HG03442 (cell line): ENCODE data around the gene TRERF1.

Source experiments
- ATAC-seq: cut with Tn5 transposase; IDR thresholded peaks from one replicate; pipeline ENCODE4 v1.9.1; 2021; ENCODE audit warnings: mild to moderate bottlenecking, moderate library complexity; ENCODE audit not compliant: unreplicated experiment

Gene TRERF1

DNA sequence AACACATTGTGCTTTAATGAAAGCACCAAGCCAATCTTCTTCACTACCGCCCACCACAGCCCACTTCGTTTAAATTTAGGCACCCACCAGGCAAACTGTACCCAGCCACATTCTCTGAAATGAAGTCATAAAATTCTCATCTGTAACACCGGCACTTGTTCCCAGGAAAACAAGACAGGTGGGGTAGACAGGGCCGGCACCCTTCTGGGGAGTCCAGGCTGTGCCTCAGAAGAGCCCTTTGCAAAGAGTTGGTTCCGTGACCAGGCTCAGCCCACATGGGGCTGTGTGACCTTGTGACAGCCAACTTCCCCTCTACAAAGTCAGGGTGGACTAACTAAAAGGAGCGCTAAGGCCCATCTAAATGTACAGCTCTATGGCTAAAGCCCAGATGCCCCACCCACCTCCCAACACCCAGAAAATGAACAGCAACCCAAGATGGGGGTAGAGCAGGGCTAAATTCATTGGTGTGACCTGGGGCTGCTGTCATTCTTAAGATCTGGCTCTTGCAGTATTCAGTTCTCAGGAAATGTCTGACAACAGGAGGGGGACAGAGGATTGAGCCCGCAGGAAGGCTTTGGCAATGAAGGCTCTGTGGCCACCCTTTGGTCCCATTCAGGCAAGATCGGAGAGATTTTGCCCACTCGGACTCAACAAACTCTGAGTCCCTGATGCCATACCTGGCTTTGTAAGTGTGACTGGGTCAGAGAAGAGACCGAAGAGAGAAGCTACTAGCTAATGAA, 56.7 kb downstream of the TRERF1 start:
- ATAC-seq: no peak

DNA sequence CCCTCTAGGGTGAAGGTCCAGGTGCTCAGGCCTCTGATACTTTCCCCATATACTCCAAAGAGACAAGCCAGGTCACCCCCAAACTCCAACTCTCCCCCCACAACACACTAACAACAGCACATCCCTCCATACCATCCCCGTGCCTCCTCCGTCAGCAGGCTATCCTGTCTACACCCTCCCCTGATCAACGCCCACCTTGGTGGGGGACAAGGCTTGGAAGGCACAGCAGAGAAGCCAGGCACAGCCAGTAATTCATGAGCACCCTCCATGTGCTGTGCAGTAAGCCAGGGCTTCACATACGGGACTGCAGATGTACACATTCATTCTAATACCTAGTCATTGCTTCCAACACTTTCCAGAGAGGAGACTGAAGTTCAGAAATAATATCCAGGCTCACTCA, 57.6 kb downstream of the TRERF1 start:
- no peak for ATAC-seq

DNA sequence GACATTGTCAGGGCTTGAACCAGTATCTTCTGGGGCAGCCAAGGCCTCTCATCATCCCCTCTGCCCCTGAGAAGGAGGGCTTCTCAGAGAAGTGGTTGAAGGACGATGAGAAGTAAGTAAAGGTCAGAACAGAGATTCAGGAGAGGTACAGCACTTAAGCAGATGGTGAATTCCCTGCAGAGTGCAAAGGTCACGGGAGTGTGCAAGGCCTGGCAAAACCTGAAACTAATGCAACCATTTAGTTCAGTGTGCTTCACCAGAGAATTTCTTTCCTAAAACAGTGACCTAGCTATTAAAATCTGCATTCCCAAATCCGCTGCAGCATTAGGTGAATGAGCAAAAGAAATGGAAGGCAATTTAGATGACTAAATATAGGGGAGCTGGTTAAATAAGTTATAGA, 58.4 kb downstream of the TRERF1 start:
- ATAC-seq: no peak

DNA sequence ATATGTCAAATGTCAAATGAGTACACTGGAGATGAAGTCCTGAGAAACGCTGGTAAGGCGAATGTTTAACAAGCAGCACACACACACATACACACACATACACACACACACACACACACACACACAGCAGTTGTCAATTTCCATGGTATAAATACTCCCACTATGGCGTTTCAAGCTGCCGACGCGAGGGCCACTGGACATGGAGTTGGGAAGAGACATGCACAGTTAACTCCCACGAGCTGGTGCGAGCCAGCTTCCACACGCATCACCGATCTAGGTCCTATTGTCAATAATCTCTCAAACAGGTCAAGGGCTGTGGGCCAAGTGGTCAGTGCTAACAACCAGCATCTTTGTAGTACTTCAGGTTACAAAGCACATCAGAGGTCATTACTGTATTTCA, 58.9 kb downstream of the TRERF1 start:
- no peak for ATAC-seq

DNA sequence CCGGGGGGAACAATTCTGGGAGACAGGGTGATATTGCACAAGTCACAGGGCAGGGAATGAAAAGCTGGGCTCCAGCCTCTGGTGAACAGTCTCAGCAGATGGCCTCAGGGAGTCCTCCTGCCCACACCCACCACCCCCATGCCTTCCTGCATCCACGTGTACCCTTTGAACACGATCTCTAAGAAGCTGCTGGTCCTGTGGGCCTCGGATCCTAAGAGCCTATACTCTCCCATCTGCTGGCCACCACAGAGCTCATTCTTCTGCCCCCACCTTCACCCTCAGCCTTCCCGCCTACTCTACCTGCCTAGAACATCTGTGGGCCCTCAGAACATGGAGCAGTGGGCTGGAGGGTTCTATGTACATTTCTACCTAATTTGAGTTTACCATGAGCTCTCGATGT, 60.3 kb downstream of the TRERF1 start:
- ATAC-seq: no peak

DNA sequence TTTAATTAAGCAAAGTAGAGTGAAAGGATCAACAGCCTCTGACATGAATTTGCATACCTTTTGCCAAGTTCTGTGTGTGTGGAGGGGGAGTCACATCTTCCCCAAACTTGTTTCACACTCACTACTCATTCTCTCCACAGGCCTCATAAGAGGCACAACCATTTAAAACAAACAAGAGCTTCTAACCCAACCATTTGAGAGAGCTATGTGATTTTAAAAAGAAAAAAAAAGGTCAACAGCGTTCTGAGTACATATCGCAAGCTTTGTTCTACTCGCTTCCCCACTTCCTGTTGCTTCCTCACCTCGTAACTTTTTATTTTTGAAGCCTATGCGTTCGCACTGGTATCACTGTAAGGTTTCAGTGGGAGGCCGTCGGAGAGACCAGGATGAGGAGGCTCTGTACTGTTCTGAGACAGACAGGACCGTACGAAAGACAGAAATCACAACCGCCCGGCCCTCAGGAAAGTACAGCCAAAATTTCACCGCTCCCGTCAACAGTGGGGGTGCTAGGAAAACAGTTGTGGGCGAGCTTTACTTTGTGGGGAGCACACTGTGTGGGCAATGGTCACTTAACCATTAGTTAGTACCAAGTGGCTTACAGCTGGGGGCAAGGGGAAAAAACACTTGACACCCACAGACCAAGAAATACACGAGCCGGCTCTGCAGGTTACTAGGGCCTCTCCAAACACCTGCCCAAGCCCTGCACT, 61.3 kb downstream of the TRERF1 start:
- ATAC-seq: peak; percentile 59

DNA sequence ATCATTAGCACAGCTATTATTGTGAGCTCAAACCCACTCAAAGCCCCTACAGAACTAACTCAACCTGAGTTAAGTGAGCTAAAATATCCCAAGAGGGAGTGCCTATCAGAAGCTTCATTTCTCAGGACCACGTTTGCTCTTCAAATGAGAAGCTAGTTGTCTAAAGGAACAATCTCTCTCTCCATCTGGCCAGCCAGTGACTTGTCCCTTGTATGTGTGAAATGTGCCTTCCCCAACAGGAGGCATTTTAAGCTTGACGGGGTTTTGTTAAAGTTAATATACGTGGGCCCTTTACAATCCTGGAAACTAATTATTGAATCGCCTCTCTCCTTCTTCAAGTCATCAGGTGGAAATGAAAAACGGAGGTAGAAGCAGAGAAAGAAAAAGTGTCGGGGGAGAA, 62.0 kb downstream of the TRERF1 start:
- no peak for ATAC-seq

DNA sequence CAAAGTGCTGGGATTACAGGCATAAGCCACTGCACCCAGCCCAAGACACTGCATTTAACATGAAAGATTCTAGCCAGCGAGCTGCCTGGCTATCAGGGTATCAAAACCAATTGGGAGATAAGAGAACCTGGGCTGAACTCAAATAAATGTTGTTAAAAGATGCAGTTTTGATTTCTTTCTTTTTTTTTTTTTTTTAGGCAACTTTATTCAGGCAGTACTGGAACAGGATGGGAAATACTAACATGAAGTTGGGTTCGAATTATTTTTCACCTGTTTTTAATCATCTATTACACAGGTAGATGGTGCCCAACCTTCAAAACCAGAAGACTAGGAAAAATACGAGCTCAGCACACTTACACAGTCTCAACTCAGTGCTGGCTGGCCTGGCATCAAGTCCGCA, 63.7 kb downstream of the TRERF1 start:
- no peak for ATAC-seq

DNA sequence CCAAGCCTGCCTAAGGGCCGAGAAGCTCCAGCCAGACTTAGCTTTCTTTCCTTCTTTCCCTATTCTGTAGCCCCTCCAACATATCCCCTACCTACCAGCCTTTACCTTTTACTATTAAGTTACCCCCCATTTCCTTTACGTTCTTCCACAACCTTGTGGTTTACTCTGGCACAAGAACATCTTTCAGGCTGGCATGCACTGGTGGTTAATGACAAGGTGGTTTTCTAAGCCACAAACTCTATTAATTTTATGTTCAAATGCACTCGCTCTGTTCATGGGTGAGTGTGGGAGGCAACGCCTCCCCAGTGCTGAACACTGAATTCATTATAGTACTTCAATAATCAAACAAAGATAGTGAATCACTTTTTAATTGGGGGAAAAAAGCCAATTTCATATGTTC, 64.4 kb downstream of the TRERF1 start:
- no peak for ATAC-seq

DNA sequence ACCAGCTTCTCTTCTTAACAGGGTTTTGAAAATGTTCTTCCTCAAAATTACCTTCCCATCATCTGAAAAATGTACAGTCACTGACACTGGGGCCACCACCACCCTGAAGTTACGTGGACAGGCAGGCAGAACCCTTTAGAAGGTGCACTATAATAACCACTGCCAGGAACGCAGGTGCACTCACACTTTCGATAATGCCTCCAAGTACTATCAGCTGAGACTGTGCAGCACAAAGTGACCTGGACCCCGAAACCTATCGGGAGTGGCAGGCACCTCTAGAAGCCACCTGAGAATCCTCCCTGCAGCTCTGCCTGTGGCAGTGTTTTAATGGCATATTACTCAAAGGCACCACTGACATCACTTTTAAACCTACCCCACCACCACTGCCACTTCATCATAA, 66.4 kb downstream of the TRERF1 start:
- ATAC-seq: no peak

DNA sequence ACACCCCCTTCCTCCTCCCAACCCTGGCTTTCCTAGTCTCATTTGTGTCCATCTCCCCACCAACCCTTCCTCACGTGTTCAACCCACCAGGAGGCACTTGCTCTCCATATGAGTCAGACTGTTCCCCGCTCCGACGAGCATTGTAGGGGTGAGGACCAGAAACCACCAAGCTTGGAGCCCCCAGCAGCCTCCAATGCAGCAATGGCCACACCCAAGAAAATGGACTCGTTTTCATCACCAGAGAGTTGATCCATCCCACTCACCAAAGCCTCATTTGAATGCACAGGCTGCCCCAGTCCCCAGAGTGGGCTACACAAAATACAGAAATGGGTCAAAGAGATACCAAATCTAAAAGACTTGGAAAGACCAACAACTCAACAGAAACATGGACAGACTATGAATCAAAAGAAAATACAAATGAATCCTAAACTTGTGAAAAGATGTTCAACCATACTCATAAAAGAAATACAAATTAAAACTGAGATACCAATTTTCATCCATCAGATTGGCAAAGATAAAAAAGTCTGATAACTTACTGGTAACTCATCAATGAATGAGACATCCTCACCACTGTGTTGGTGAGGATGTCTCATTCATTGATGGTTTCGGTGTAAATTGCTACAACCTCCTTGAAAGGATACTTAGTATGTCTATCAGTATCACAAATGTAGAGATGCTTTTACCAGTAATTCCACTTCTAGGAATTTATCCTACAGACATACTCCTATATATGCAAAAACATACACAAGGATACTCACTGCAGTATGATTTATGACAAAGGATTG, 68.1 kb downstream of the TRERF1 start:
- no peak for ATAC-seq

DNA sequence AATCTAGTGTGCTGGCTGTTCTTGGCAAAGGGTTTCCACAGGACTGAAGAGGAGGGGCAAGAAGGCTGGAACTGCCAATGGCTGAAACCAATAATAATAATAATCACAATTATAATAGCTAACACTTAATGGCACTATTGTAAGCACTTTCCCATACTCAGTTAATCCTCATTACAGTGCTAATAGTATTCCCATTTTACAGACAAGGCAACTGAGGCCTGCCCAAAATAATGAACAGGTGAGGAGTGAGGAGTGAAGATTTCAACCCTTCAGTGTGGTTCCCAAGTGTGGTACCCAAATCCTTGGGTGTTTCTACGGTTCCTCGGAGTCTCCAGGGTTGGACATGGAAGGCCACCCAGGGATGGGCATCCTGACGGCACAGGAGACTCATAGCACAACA, 69.9 kb downstream of the TRERF1 start:
- ATAC-seq: no peak

DNA sequence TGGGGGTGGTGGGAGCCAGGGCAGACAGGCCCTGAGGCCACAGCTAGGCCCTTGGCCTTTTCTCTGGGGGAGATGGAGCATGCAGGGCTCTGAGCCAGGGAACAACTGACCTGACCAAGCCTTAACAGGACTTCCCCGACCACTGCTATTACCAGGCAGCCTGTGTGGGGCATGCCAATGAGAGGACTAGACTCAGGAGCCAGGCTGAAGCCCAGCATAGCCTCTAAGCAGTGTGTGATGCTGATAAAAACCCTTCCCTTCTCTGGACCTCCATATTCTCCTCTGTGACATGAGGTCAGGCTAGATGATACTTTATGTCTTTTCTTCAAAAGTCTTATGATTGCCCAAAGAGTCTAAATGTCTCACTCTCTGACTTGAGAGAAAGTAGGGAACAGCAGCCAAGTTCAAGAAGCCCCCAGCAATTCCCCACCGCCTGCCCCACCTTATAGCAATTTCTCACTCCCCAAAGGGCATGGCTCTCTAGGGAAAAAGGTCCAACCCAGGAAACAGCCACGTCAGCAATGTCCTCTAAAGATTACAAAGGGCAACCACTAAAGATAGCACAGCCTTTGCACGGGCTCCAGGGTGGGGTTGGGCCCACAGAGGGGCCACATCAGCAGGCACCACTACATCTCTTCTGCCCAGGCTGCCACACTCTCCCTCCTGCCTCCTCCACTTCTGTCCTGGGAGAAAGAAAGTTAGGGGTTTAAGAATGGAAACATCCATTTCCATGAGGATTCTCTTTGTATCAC, 71.3 kb downstream of the TRERF1 start:
- no peak for ATAC-seq

DNA sequence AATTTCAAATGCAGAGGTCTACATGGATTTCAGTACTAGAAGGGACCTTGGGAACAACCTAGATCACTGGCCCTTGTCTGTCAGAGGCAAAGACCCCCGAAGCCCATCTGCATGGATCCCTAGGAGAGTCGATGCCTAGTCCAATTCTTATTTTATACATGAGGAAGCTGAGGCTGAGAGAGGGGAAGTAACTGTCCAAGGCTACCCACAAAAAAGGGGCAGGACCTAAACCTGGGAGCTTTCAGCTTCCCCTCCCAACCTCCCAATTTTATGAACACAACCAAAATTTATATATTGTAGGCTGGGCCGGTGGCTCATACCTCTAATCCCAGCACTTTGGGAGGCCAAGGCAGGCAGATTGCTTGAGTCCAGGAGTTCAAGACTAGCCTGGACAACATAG, 73.2 kb downstream of the TRERF1 start:
- ATAC-seq: no peak

DNA sequence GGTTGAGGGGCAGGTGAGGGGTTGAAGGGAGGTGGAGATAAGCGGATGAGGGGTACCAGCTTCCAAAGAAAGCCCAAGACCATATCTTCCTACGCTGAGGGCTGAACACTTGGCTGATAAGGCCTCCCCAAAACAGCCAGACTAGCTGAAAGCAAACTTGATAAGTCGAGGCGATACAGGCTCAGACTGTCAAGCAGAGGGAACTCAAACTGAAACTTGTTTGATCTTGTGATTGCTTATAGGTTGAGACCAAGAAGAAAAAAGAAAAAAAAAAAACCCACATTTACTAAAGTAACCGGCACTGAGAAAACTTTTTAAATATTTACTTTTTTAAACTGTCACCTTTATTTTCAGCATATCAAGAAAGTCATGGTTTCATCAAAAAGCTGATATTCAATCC, 73.6 kb downstream of the TRERF1 start:
- no peak for ATAC-seq

DNA sequence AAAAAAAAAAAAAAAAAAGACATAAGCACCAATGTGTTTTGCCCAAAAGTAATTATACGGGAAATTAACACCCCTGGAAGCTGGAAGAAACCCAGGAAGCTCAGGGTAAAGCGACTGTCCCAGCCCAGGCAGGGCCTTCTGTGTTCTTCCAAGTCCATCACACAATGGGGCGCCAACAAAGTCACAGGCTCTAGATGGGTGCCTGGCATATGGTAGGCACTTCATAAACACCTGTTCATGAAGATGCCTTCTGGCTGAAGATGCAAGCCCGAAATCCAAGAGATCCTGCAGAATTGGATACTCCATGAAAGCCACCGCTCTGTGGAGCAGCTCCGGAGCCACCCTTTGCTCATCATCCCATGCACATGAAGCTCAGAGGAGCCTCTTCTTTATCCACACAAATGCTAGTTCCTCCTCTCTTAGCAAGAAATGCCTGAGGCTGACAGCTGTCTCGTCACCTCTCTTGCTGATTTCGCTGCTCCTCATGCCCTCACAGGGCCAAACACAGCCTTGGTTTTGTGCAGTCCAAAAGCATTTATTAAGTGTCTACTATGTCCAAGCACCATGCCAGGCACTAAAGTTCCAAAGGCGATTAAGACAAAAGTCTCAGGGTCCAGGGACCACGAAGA, 76.6 kb downstream of the TRERF1 start:
- no peak for ATAC-seq

DNA sequence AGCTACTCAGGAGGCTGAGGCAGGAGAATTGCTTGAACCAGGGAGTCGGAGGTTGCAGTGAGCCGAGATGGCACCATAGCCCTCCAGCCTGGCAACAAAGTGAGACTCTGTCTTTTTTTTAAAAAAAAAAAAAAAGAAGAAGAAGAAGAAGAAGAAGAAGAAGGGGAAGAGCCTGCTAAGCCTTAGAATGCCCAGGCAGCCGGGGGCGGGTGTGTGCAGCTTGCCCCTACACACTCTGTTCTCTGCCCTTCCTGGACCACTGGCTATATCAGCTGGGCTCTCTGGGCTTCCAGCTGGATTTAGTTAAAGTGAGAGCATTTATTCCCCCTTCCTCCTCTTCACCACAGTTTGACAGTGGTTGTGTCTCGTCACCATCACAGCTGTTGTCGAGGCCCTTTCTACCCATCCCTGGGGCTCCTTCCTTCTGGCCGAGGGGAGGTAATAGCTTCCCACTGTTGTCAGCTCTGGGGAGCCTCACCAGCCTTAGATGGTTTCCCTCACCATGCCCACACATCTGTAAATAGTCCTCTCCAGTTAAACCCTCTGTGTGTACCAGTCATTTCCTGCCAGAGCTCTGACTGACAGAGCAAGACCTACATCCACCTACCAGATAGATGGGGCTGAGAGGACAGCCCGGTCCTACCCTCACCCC, 77.6 kb downstream of the TRERF1 start:
- ATAC-seq: no peak

DNA sequence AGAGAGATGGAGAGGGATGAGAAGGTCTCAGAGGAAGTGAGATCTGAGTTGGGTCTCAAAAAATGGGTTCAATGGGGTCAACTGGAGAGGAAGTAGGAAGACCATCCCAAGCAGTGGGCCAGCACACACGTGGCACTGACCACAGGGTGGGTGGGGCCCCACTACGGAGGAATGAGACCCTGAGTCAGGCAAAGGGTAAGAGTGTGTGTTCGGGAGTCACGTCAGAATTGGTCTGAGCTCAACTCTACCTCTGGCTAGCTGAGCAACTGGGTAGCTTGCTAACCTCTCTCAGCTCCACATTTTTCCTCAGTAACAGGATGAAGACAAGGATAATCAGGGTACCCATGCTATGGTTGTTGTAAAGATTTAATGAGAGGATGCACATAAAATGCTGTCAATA, 79.0 kb downstream of the TRERF1 start:
- no peak for ATAC-seq

DNA sequence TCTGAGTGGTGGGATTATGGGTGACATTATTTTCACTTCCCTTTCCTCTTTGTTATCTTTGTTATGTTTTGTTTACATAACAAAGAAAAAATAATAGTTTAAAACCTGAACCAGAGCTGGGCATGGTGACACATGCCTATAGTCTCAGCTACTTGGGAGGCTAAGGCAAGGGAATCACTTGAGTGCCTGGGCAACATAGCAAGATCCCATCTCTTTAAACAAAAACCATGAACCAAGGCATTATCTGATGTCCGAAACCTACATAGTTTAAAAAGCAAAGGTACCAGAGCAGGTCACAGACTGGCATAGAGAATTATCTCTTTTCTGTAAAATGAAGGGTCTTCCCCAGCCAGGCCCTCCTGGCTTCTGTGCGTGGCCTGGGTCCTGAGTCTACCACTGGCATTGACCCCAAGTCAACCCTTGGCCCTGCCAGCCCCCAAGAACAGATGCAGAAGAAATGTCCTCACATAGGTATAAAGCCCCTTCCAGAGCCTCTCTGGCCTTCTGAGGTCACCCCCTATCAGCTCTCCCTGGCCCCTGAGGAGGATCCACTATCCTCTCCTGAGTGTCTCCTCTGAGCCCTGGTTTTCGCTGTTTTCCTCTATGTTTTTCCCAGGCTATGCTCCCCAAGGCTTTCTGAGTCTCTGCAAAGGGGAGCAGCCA, 81.3 kb downstream of the TRERF1 start:
- no peak for ATAC-seq

DNA sequence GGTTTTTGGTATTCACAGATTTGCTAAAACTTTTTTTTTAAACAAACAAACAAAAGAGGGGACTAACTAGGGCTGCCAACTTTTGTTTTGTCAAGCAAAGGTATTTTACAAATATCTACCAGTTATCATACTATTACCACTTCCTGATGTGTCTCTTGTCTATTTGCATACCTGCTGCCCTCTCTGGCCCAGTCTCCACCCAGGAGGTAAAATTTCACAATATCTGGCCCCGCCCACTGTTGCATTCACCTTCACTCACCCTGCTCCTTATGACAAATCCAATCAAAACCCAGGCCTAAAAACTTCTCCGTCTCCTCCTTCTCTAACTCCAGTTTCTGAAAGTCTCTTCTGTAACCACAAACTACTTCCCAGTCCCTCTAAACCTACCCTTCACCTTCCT, 82.2 kb downstream of the TRERF1 start:
- ATAC-seq: no peak
